HG03342 (cell line): ENCODE data around the gene GALNT7.

ENCODE experiments used
- ATAC-seq: cut with Tn5 transposase; IDR thresholded peaks from one replicate; pipeline ENCODE4 v1.9.1; 2021; ENCODE audit warnings: mild to moderate bottlenecking, moderate library complexity; ENCODE audit not compliant: unreplicated experiment

The GALNT7 gene

DNA sequence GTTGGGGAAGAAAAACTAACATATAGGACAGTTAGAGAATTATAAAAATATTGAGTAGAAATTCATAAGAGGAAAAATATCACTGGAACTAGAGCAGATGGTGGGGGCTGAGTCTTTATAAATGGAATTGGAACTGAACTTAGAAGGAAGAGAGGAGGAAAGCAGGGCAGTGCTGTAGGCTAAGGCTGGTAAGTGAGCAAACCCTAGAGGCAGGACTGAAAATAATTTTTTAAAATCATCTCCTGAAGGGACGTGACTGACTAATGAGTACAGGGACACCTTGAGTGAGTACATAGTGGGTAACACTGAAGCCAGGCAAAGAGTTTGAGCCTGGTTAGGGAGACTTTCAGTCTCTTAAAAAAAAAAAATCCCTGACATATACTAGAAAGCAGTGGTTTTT is 63.3 kb downstream of the GALNT7 start:
- ATAC-seq: peak; percentile 66

DNA sequence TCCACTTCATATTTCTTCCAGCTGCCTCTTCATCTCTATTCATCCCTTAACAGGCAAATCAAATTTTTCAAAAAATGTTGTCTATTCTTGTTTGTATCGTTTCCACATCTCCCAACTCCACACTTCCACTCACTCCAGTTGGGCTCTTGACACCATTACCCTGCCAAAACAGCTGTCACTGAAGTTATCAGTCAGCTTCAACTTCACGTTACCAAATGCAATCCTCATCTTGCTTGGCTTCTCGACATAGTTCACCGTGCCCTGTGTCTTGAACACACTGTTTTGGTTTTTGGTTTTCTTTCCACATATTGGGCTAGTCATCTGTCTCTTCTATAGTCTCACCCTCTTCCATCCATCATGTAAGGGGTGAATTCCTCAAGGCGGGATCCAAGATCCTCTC is 65.2 kb downstream of the GALNT7 start:
- no peak for ATAC-seq

GRCh38 chr4:173235050-173235449 is 66.4 kb downstream of the GALNT7 start:
- no peak for ATAC-seq

DNA sequence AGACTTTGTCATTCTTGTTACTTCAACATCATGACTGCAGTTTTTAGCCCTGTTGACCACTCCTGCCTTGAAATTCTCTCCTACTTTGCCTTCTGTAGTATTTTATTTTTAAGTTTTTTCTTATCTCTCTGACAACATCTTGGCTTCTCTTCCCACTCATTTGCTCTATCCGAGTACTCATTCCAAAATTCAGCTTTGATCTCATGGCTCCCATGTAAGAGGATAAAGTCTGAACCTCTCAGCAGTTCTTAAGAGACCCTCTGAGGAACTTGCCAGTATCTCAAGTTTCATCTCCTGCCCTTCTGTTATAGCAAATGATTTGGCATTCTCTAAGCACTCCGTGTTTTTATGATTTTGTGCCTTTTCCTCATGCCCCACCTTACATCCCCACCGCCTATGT is 67.7 kb downstream of the GALNT7 start:
- ATAC-seq: no peak

DNA sequence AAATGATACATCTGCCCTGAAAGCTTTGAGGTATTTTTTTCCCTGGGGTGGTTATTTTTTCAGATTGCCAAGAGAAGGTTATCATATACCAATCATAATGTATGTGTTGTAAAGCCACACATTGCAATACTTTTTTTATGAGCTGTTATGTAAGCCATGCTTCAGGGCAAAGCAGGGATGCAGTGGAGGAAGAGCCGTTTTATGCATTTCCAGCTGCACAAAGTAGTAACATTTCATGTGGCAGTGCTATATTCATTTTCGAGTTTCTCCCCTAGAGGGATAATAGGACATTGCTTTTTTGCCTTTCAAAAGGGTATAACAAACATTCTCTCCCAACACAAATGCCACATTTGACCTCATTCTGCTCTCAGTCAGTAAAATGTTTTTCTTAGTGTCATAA is 68.5 kb downstream of the GALNT7 start:
- ATAC-seq: no peak

- ATAC-seq: no peak
Observed at GRCh38 chr4:173237762-173238161, 69.2 kb downstream of the GALNT7 start.

GRCh38 chr4:173240696-173241095 is 72.1 kb downstream of the GALNT7 start:
- no peak for ATAC-seq

DNA sequence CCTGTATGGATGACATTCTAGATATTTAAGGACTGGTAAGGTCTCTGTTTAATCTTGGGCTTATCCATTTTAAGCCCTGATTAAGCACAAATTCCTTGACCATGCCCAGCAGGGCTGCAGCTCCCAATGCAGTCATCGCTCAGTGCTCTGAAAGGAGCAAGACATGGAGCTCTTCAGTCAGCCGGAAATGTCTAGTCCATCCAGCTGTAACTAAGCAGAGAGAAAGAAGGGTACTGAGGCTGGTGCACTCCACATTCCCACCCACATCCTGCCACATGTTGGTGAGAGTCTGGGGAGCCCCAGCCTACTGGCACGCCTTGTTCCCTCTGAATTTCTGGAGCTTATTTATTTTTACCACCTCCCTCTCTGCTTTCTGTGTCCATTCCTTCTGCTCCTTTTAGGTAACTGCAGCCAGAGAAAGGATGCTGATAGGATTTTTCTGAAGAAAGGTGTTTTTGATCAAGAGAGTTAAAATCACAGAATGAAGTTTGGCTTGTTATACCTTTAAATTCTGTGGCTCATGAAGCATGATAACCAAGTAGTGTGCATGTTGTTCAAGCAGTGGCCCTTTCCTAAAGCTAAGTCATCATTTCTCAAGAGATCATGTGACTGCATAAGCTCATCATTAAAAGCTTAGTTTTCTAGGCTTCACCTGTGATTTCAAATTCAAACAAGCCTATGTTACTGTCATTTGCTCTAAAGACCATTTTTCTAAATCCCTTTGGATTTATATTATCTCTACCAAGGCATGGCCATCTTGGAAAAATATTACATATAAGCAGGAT is 74.0 kb downstream of the GALNT7 start:
- no peak for ATAC-seq

GRCh38 chr4:173243321-173243720 is 74.7 kb downstream of the GALNT7 start:
- ATAC-seq: no peak

DNA sequence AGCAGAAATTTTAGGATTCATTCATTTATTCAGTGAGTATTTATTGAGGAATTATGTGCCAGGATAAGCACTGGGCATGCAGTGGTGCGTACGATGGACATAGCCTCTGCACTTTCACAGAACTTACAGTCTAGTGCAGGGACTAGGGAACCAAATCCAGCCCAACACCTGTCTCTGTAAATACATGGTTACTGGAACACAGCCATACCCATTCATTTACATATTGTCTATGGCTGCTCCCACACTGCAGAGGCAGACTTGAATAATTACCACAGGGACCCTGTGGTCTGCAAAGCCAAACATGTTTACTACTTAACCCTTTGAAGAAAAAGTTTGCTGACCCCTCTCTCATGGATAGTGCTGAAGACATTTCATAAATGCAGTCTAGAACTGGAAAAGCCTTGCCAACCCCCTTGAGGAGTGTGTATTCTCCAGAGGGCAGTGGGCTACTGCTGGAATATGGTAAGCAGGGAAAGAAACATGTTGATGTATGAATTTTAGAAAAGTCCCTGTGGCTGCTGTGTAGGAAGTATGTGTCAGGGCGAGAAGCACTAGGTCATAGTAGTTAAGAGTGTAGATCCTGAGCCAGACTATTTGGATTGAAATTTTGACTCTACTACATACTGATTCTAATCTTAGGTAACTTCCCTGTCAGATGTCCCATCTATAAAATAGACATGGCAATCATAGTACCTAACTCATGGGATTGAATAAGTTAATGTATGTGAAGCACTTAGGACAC is 75.5 kb downstream of the GALNT7 start:
- peak; percentile 77 for ATAC-seq

GRCh38 chr4:173245952-173246351 is 77.3 kb downstream of the GALNT7 start:
- no peak for ATAC-seq

GRCh38 chr4:173246719-173247118 is 78.1 kb downstream of the GALNT7 start:
- no peak for ATAC-seq

DNA sequence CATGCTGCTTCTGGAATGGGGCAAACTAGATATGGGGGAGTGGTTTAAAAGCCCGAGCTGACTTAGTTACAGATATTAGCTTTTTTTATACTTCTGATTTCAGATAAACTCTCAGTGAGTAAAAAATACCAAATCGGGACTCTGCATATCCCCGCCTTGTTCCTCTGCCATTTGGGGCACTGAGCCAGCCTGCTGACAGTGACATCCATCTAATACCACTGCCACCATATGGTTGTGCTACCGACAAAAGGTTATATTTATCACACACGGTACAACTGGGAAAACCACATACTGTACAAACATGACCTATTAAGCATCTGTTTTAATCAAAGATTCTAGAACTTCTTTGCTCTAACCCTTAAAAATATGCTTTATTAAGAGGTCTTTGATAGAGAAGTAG is 78.7 kb downstream of the GALNT7 start:
- no peak for ATAC-seq

DNA sequence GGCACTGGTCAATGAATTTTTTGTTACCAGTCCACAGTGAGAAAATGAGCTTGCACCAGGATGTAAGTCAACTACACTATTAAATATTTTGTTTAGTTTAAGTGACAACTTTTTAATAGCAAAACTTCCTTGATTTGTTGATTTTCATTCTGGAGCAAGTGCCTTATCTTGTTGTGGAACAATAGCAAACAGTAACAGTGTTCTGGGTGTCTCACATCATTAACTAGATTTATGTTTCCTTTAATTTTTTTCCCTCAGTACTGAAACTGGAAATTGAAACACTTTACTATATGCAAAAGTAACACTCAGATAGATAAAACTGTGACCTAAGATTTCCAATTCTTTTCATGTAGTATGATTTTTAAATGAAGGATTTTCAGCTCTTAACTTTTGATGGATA is 80.1 kb downstream of the GALNT7 start:
- ATAC-seq: no peak

- peak; percentile 99 for ATAC-seq
Observed at GRCh38 chr4:173252024-173252935, 83.7 kb downstream of the GALNT7 start.

GRCh38 chr4:173253561-173253960 is 85.0 kb downstream of the GALNT7 start:
- ATAC-seq: no peak

DNA sequence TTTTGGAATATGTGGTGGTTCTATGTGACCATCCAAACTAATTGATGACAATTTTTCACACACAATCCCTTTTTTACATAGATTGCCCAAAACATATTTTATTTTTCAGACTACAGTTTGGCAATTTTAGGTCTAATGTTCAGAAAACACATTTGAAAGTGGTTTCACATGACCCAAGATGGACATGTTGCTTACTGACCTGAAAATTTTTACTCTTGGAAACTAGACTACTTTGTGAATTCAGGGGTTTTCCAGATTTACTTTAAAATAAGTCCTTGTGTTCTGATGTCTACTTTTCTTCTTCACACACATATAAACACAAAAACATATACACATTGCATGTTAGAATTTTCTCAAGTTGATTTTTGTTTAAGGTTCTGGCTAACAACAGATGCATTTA is 86.0 kb downstream of the GALNT7 start:
- ATAC-seq: no peak

DNA sequence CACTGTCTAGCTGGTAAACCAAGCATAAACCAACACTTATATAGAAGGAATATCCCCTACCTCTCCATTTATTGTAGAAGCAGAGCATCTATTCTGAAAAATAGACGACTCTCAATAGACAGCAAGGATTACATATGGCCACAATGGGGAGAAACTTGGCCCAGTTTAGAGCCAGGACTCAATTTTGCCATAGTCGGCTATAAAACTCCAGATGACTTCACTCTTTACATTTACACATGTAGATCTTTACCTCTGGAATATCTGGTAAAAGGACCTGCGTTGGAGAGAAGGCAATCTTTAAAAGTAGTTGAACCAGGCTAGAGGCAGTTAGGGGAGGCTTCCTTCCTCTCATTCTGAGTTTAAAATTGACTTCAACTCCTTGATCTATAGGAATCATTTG is 88.2 kb downstream of the GALNT7 start:
- no peak for ATAC-seq

DNA sequence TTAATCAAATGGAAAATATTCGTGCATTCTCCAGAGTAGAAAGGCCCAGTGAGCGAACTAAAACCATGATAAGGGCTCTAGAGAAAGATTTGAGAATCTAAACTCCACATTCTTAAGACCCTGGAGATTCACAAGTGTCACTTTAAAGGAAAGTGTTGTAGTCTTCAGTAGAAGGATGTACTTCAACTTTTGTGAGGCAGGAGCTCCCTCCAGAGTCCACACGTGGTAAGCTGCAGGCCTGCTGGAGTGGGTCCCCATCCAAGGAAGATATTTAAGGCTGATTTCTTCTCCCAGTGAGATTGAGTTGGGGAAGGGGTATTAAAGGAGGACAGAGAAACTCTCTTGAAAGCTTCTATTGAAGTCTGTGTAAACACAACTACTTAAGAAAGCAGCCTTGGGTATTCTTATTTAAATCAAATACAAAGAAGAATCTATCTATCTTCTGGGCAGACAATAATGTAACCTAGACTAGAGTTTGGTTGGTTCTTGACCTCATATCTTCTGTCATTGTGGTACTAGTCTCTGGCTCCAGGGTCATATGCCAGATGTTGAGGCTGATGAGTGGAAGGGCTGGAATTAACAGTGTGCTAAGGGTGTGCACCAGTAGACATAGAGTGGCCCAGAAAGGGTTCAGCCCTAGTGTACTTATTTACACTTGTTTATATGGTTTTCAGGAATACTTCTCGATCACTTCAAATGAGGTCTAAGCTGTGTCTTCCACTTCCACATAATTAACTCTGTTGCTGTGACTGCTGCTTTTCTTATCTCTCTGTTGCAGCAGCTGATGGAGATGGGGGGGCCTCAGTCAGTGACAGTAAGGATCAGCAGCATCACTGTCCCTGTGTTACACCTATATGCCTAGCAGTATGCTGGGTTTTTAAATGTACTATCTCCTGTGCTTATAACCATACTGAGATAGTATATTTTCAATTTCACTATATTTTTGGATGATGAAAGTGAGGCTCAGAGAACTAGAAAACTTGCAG is 89.4 kb downstream of the GALNT7 start:
- ATAC-seq: peak; percentile 90

DNA sequence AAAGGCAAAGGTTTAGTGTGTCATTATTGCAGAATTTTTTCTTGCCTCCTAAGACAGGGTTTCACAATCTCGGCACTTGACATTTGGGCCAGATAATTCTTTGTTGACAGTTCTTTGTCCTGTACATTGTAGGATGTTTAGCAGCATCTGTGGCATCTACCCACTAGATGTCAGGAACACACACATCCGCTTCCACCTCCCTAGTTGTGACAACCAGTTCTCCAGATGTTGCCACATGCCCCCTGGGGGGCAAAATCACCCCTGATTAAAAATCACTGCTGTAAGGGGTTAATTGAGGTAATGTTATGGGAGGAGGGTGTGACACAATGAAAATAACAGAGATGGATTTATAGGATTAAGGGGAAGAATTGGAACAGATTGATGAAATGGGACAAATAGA is 90.3 kb downstream of the GALNT7 start:
- no peak for ATAC-seq
